HFFc6 (cell line): ENCODE data around the gene SOX5. TPM values are rescaled to one million over a fixed set of nuclear protein-coding genes. Genes with fewer than 3 reads are reported as not detected.

Source experiments
- DNase-seq: peaks from one replicate; pipeline ENCODE4 v3.0.0-alpha.2; 2018
- H3K27ac Mint-ChIP-seq: 2 replicates; pipeline ENCODE4 v1.8.0; 2020; ENCODE audit warnings: mild to moderate bottlenecking, mixed read lengths
- H3K27me3 Mint-ChIP-seq: 2 replicates; pipeline ENCODE4 v1.8.0; 2021; ENCODE audit warnings: mild to moderate bottlenecking, moderate library complexity, mixed read lengths; ENCODE audit not compliant: insufficient read depth
- H3K36me3 Mint-ChIP-seq: 2 replicates; pipeline ENCODE4 v1.8.0; 2021; ENCODE audit warnings: low read depth, mixed read lengths
- H3K4me1 Mint-ChIP-seq: 2 replicates; pipeline ENCODE4 v1.8.0; 2020; ENCODE audit warnings: low read depth, mixed read lengths
- H3K4me3 Mint-ChIP-seq: 2 replicates; pipeline ENCODE4 v1.8.0; 2020; ENCODE audit warnings: mild to moderate bottlenecking, moderate library complexity, mixed read lengths
- H3K9me3 Mint-ChIP-seq: 2 replicates; pipeline ENCODE4 v1.8.0; 2020; ENCODE audit warnings: mild to moderate bottlenecking, mixed read lengths
- total RNA-seq, 6 experiments: library from RNA; stranded (reverse); fragmentation: NEBNext Ultra II Directional; extraction: Animal tissue kit (Norgen Biotek cat#: 25700); gene quantifications; 2 replicates in 1 of 6; 3 replicates in 5 of 6; pipeline ENCODE4 v1.2.3, GENCODE V29; 2021
- TF ChIP-seq, protein P1 (sequence below): fragments of 200-600 bp; sonication (generic); IDR thresholded peaks from 2 replicates; pipeline ENCODE4 v1.5.0; 2021; ENCODE audit warnings: antibody characterized with exemption, mild to moderate bottlenecking

SOX5 gene
- total RNA-seq, 6 experiments from 2014 or later = not detected

DNA sequence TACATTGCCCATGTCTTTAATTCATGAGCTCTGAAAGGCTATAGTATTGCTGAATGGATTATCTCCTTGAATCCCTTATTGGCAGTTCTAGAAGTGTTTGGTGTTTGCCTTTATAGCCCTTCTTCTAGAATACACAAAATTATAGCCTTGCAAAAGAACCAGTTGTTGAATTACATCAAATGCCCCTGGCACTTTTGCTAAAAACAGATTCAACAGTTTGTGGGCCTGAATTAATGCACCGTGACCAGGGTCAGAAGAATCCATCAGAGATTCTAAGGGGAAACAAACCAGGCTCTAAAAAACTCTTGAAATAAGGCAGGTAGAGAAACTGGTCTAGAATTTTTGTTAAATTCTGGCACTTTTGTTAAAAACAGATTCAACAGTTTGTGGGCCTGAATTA is 197.8 kb downstream of the SOX5 start:
- no peak overlapping the region for H3K4me3 Mint-ChIP-seq
- no peaks in the 10 kb centered on the region for H3K27me3 Mint-ChIP-seq
- no peak for DNase-seq
- TF ChIP-seq, protein P1, sequence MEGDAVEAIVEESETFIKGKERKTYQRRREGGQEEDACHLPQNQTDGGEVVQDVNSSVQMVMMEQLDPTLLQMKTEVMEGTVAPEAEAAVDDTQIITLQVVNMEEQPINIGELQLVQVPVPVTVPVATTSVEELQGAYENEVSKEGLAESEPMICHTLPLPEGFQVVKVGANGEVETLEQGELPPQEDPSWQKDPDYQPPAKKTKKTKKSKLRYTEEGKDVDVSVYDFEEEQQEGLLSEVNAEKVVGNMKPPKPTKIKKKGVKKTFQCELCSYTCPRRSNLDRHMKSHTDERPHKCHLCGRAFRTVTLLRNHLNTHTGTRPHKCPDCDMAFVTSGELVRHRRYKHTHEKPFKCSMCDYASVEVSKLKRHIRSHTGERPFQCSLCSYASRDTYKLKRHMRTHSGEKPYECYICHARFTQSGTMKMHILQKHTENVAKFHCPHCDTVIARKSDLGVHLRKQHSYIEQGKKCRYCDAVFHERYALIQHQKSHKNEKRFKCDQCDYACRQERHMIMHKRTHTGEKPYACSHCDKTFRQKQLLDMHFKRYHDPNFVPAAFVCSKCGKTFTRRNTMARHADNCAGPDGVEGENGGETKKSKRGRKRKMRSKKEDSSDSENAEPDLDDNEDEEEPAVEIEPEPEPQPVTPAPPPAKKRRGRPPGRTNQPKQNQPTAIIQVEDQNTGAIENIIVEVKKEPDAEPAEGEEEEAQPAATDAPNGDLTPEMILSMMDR = no peak
- H3K4me1 Mint-ChIP-seq = no peaks in the 10 kb centered on the region
- H3K36me3 Mint-ChIP-seq = no peaks in the 10 kb centered on the region
- peaks cover 22% of the 10 kb centered on the region for H3K9me3 Mint-ChIP-seq
- H3K27ac Mint-ChIP-seq = no peak overlapping the region

DNA sequence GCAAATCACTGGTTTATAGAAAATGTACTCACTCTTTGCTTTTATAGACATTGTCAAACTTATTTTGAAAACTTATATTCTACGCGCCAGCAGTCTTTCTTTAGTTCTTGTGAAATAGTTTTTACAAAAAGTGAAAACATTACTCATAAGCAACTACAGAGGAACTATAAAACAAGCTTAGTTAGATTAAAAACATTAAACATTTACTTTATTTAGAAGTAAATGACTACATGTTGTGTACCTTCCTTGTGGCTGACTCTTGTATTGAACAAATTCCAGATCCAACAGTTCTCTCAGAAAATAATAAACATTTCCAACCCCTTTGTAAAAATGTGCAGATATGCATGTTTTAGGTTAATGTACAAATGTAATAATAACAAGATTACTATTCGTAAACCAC is 198.5 kb downstream of the SOX5 start:
- DNase-seq = no peak
- TF ChIP-seq, protein P1 = no peak
- no peak overlapping the region for H3K4me3 Mint-ChIP-seq
- peaks cover 24% of the 10 kb centered on the region for H3K9me3 Mint-ChIP-seq
- H3K36me3 Mint-ChIP-seq = no peaks in the 10 kb centered on the region
- no peaks in the 10 kb centered on the region for H3K4me1 Mint-ChIP-seq
- no peak overlapping the region for H3K27ac Mint-ChIP-seq
- no peaks in the 10 kb centered on the region for H3K27me3 Mint-ChIP-seq

DNA sequence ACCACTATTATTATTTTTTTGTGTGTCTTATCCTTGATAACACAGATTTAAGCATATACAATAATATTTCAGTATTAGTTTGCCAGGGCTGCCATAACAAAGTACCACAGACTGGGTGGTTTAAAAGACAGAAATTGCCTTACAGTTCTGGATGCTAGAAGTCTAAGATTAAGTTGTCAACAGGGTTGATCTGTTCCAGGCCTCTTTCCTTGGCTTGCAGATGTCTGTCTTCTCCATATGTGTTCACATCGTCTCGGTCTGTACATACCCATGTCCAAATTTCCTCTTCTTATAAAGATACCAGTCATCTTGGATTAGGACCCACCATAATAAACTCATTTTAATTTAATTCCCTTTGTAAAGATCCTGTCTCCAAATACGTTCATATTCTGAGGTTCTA is 204.8 kb downstream of the SOX5 start:
- no peak overlapping the region for H3K4me3 Mint-ChIP-seq
- no peaks in the 10 kb centered on the region for H3K36me3 Mint-ChIP-seq
- no peaks in the 10 kb centered on the region for H3K4me1 Mint-ChIP-seq
- DNase-seq = no peak
- H3K27ac Mint-ChIP-seq = no peak overlapping the region
- peaks cover 32% of the 10 kb centered on the region for H3K9me3 Mint-ChIP-seq
- TF ChIP-seq, protein P1 = no peak
- H3K27me3 Mint-ChIP-seq = no peaks in the 10 kb centered on the region

DNA sequence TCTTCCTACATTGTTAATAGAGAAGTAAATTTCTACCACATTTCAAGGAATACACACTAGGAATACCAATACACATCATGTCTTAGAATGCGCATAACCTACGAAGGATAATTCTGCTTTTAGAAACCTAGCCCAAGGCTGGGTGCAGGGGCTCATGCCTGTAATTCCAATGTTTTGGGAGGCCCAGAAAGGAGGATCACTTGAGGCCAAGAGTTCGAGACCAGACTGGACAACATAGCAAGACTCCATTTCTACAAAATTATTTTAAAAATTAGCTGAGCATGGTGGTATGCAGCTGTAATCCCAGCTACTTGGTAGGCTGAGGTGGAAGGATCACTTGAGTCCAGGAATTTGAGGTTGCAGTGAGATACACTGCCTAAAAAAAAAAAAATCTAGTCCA is 206.9 kb downstream of the SOX5 start:
- DNase-seq = no peak
- TF ChIP-seq, protein P1 = no peak
- no peaks in the 10 kb centered on the region for H3K4me1 Mint-ChIP-seq
- no peak overlapping the region for H3K27ac Mint-ChIP-seq
- no peaks in the 10 kb centered on the region for H3K27me3 Mint-ChIP-seq
- H3K36me3 Mint-ChIP-seq = no peaks in the 10 kb centered on the region
- no peak overlapping the region for H3K4me3 Mint-ChIP-seq
- peaks cover 40% of the 10 kb centered on the region for H3K9me3 Mint-ChIP-seq

DNA sequence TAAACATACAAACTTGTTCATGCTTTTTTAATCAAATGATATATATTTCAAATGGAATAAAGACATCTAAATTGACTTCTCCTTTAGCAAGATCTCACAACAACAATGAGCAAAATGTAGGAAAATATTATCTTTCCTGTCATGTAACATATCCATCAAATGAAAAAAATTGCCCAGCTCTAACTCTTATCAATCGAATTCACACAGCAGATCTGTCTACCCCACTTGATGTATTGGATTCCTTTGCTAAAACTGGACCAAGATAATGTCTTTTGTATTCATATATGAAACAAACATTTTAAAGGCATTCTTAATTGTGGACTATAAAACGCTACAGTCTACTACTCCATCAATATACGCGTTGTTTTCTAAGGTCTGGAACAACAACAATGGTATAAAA is 218.0 kb downstream of the SOX5 start:
- Mint-ChIP-seq H3K4me3 (no peak overlapping the region), H3K27me3 (no peaks in the 10 kb centered on the region; the same call in 1 of the 2 replicates), H3K36me3 (no peaks in the 10 kb centered on the region), H3K27ac (no peak overlapping the region), H3K9me3 (peaks cover 17% of the 10 kb centered on the region), H3K4me1 (no peaks in the 10 kb centered on the region)
- no peak for DNase-seq
- TF ChIP-seq, protein P1 = no peak

DNA sequence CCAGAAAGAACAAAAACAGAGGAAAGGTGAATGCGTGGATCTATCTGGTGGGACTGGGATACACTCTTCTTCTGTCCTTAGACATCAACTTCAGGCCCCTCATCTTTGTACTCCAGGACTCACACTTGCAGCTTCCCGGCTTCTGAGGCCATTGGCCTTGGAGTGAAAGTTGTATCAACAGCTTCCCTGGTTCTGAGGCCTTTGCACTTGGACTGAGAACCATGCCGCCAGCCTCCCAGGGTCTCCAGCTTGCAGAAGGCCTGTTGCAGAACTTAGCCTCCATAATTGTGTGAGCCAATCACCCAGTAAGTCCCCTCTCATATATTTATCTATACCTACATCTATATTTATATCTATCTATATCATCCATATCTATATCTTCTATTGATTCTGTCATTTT is 218.4 kb downstream of the SOX5 start:
- H3K4me3 Mint-ChIP-seq = no peak overlapping the region
- no peaks in the 10 kb centered on the region for H3K4me1 Mint-ChIP-seq
- H3K9me3 Mint-ChIP-seq = peaks cover 20% of the 10 kb centered on the region
- DNase-seq = no peak
- no peaks in the 10 kb centered on the region for H3K36me3 Mint-ChIP-seq
- H3K27me3 Mint-ChIP-seq = no peaks in the 10 kb centered on the region; the same call in 1 of the 2 replicates
- TF ChIP-seq, protein P1 = no peak
- no peak overlapping the region for H3K27ac Mint-ChIP-seq
